Measurements from ENCODE around the gene RAB43.

The RAB43 gene

DNA sequence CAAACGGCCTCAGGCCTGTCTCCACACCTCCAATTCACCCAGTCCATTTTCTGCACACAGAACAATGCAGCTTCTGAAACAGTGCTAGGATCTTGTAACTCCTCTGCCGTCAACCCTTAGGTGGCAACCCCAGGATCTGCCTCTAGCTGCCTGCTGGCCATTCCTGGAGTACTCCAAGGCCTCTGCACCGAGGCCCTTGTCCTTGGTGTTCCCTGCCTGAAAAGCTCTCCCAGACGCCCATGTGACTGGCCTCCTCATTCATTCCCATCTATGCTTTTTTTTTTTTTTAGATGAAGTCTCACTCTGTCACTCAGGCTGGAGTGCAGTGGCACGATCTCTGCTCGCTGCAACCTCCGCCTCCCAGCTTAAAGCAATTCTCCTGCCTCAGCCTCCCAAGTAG, 18.3 kb downstream of the RAB43 start:
- no peak overlapping the region for H3K4me2 ChIP-seq (ENCODE audit: low read length)
- TF ChIP-seq EZH2 (IDR thresholded peaks at IDR 0.05; ENCODE audit: borderline replicate concordance, low read length), result no peak
- TF ChIP-seq, protein P1, sequence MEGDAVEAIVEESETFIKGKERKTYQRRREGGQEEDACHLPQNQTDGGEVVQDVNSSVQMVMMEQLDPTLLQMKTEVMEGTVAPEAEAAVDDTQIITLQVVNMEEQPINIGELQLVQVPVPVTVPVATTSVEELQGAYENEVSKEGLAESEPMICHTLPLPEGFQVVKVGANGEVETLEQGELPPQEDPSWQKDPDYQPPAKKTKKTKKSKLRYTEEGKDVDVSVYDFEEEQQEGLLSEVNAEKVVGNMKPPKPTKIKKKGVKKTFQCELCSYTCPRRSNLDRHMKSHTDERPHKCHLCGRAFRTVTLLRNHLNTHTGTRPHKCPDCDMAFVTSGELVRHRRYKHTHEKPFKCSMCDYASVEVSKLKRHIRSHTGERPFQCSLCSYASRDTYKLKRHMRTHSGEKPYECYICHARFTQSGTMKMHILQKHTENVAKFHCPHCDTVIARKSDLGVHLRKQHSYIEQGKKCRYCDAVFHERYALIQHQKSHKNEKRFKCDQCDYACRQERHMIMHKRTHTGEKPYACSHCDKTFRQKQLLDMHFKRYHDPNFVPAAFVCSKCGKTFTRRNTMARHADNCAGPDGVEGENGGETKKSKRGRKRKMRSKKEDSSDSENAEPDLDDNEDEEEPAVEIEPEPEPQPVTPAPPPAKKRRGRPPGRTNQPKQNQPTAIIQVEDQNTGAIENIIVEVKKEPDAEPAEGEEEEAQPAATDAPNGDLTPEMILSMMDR (IDR thresholded peaks at IDR 0.05; ENCODE audit: low read length), result no peak
- H3K36me3 ChIP-seq (ENCODE audit: insufficient read depth, low read length), result peaks cover 13% of the 10 kb centered on the region

DNA sequence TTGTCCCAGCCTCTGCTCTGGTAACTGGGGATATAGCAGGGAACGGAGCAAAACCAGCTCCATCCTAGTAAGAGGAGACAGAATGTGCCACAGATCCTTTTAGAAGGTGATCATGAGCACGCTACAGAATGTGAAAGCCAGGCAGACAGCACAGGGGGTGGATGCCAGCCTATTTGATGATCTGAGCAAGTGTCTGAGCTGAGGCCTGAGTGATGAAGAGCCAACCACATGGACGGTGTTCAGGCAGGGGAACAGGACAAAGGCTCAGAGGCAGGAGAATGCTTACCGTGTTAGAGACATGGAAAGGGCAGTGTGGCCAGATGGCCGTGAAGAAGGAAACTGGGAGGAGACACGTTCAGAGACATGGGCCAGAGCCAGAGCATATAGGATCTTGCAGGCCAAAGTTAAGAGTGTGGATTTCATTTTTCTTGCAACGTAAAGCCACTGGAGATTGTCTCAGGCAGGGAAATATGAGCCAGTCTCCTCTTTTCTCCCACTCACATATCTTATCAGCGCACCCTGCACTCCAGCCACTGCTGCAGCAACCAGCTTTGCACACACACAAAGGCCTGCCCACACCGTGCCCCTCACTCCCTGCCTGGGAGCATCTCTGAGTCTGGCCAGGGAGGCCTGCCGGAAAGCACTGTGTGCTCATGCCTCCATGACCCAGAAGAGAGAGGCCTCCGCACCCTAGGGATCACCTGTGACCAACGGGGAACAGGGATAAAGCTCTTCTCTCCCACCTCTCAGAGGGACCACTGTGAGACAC, 20.1 kb downstream of the RAB43 start:
- TF ChIP-seq, protein P1 (IDR thresholded peaks at IDR 0.05; ENCODE audit: low read length), result no peak
- TF ChIP-seq EZH2 (IDR thresholded peaks at IDR 0.05; ENCODE audit: borderline replicate concordance, low read length), result no peak
- Histone ChIP-seq H3K36me3 (ENCODE audit: insufficient read depth, low read length) (peaks cover 22% of the 10 kb centered on the region), H4K20me1 (ENCODE audit: insufficient read depth, low read length) (no peaks in the 10 kb centered on the region), H3K4me1 (ENCODE audit: insufficient read depth, low read length, severe bottlenecking) (peaks cover 26% of the 10 kb centered on the region), H2AFZ (ENCODE audit: low read length) (no peak overlapping the region), H3K9me2 (ENCODE audit: low read depth, low read length) (no peaks in the 10 kb centered on the region), H3K79me2 (ENCODE audit: insufficient read depth, low read length) (no peaks in the 10 kb centered on the region), H3K27ac (ENCODE audit: low read depth, low read length, poor library complexity, severe bottlenecking) (no peak overlapping the region), H3K9ac (ENCODE audit: low read length) (no peak overlapping the region), H3K27me3 (ENCODE audit: insufficient read depth, low read length) (no peaks in the 10 kb centered on the region), H3K4me2 (ENCODE audit: low read length) (no peak overlapping the region), H3K9me3 (ENCODE audit: low read length) (0 out of 2 replicates have a peak, but pooled peaks cover 4% of the 10 kb centered on the region), H3K4me3 (ENCODE audit: low read depth, low read length, poor library complexity, severe bottlenecking) (no peak overlapping the region), H3F3A (ENCODE audit: insufficient read depth, low read length) (no peaks in the 10 kb centered on the region)

More for the DNA sequence above, 18.3 kb downstream of the RAB43 start:
- no peak overlapping the region for H3K9ac ChIP-seq (ENCODE audit: low read length)
- 0 out of 2 replicates have a peak, but pooled peaks cover 1% of the 10 kb centered on the region for H3K9me3 ChIP-seq (ENCODE audit: low read length)
- peak overlapping the region; percentile 87 for H3K27ac ChIP-seq (ENCODE audit: low read depth, low read length, poor library complexity, severe bottlenecking)
- no peak overlapping the region for H3K4me3 ChIP-seq (ENCODE audit: low read depth, low read length, poor library complexity, severe bottlenecking)
- no peaks in the 10 kb centered on the region for H3K79me2 ChIP-seq (ENCODE audit: insufficient read depth, low read length)
- H3K27me3 ChIP-seq (ENCODE audit: insufficient read depth, low read length), result no peaks in the 10 kb centered on the region
- no peaks in the 10 kb centered on the region for H3K9me2 ChIP-seq (ENCODE audit: low read depth, low read length)
- peaks cover 26% of the 10 kb centered on the region for H3K4me1 ChIP-seq (ENCODE audit: insufficient read depth, low read length, severe bottlenecking)
- H4K20me1 ChIP-seq (ENCODE audit: insufficient read depth, low read length), result no peaks in the 10 kb centered on the region
- H3F3A ChIP-seq (ENCODE audit: insufficient read depth, low read length), result no peaks in the 10 kb centered on the region
- no peak overlapping the region for H2AFZ ChIP-seq (ENCODE audit: low read length)

DNA sequence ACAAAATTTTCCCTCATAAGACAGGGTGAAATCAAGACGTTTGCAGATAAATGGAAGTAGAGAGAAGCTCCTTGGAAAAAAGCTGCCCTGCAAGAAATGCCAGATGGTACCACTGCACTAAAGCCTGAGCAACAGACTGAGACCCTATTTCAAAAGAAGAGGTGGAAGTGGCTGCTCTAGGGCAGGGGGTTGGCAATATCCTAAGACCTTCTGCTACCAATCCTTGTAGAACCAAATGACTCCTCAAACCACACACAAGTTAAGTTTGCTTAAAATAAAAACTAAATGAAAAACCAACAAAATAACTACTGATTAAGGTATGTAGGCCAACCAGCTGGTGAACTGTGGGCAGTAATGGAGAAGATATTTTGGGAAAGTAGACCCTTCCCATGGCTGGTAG, 21.3 kb downstream of the RAB43 start:
- H4K20me1 ChIP-seq (ENCODE audit: insufficient read depth, low read length), result no peaks in the 10 kb centered on the region
- H3K9me3 ChIP-seq (ENCODE audit: low read length), result 0 out of 2 replicates have a peak, but pooled peaks cover 4% of the 10 kb centered on the region
- H3K79me2 ChIP-seq (ENCODE audit: insufficient read depth, low read length), result no peaks in the 10 kb centered on the region

More for the DNA sequence above, 21.3 kb downstream of the RAB43 start:
- H3K9me2 ChIP-seq (ENCODE audit: low read depth, low read length), result no peaks in the 10 kb centered on the region
- H3K9ac ChIP-seq (ENCODE audit: low read length), result no peak overlapping the region
- peaks cover 17% of the 10 kb centered on the region for H3K36me3 ChIP-seq (ENCODE audit: insufficient read depth, low read length)
- H3F3A ChIP-seq (ENCODE audit: insufficient read depth, low read length), result no peaks in the 10 kb centered on the region
- H3K4me1 ChIP-seq (ENCODE audit: insufficient read depth, low read length, severe bottlenecking), result peaks cover 26% of the 10 kb centered on the region
- H2AFZ ChIP-seq (ENCODE audit: low read length), result no peak overlapping the region
- no peaks in the 10 kb centered on the region for H3K27me3 ChIP-seq (ENCODE audit: insufficient read depth, low read length)
- no peak overlapping the region for H3K27ac ChIP-seq (ENCODE audit: low read depth, low read length, poor library complexity, severe bottlenecking)
- no peak overlapping the region for H3K4me3 ChIP-seq (ENCODE audit: low read depth, low read length, poor library complexity, severe bottlenecking)
- no peak for TF ChIP-seq EZH2 (IDR thresholded peaks at IDR 0.05; ENCODE audit: borderline replicate concordance, low read length)
- TF ChIP-seq, protein P1 (IDR thresholded peaks at IDR 0.05; ENCODE audit: low read length), result no peak
- no peak overlapping the region for H3K4me2 ChIP-seq (ENCODE audit: low read length)

Data from OCI-LY1 (cell line).